Activated T-helper 2 cell treated with anti-CD3 and anti-CD28 coated beads, Interferon-gamma antibody, Interleukin-2, Interleukin-4, amounts not matched to agents 10 μg/mL and 5 μg/mL and 100 μg/mL, durations not matched to agents 14 hours and 24 hours and 36 hours (primary cell): ENCODE results near the gene LRRC61. TPM values are rescaled to one million over a fixed set of nuclear protein-coding genes. Genes with fewer than 3 reads are reported as not detected.
"Not testable (repeated sequence)": the region's sequence is repeated elsewhere in the genome, so short reads cannot be mapped to it uniquely, and the experiment has no call there.

Source experiments
- DNase-seq: peaks from one replicate; pipeline ENCODE4 v3.0.0; 2021; ENCODE audit warnings: low spot score
- H3K27ac Mint-ChIP-seq: one replicate; pipeline ENCODE4 v1.8.0; 2021; ENCODE audit warnings: mixed read lengths
- H3K27me3 Mint-ChIP-seq: one replicate; pipeline ENCODE4 v1.8.0; 2021; ENCODE audit warnings: low read depth, mixed read lengths
- H3K36me3 Mint-ChIP-seq: one replicate; pipeline ENCODE4 v1.8.0; 2021; ENCODE audit warnings: low read depth, mixed read lengths
- H3K4me1 Mint-ChIP-seq: one replicate; pipeline ENCODE4 v1.8.0; 2021; ENCODE audit warnings: low read depth, mixed read lengths
- H3K4me3 Mint-ChIP-seq: one replicate; pipeline ENCODE4 v1.8.0; 2021; ENCODE audit warnings: low read depth, mild to moderate bottlenecking, moderate library complexity, mixed read lengths
- H3K9me3 Mint-ChIP-seq: one replicate; pipeline ENCODE4 v1.8.0; 2021; ENCODE audit warnings: mixed read lengths
- intact Hi-C: fragments of 100-400 bp; cut with micrococcal nuclease; formaldehyde crosslinking; loops from one replicate; pipeline ENCODE4 v1.15.1; 2023
- total RNA-seq: library from RNA; stranded (reverse); gene quantifications from 2 replicates; pipeline ENCODE4 v1.2.3, GENCODE V29; 2022

Gene LRRC61
- total RNA-seq, 1 donor from 2014 or later = 25.8 TPM

DNA sequence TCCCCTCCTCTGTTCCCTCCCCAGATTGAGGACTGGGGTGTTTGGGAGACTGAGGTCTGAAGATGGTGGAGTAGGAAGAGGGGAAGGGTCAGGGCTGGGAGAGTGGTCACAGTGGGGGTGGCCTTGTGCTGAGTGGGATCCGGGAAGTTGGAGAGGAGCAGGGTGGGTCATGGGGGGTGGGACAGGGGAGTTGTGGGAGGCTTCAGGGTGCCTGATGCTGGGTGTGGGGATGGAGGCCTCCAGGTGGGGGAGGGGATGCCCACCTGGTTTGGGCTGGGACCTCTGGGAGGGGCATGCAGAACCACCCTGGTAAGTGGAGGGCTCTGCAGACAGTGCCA lies 58.6 kb downstream of the LRRC61 start:
- H3K4me3 Mint-ChIP-seq = no peak overlapping the region
- H3K36me3 Mint-ChIP-seq = peaks cover 12% of the 10 kb centered on the region
- intact Hi-C loops = no loop called here
- H3K4me1 Mint-ChIP-seq = peaks cover 33% of the 10 kb centered on the region
- no peak for DNase-seq
- no peak overlapping the region for H3K27ac Mint-ChIP-seq
- H3K9me3 Mint-ChIP-seq = no peaks in the 10 kb centered on the region
- H3K27me3 Mint-ChIP-seq = no peaks in the 10 kb centered on the region

DNA sequence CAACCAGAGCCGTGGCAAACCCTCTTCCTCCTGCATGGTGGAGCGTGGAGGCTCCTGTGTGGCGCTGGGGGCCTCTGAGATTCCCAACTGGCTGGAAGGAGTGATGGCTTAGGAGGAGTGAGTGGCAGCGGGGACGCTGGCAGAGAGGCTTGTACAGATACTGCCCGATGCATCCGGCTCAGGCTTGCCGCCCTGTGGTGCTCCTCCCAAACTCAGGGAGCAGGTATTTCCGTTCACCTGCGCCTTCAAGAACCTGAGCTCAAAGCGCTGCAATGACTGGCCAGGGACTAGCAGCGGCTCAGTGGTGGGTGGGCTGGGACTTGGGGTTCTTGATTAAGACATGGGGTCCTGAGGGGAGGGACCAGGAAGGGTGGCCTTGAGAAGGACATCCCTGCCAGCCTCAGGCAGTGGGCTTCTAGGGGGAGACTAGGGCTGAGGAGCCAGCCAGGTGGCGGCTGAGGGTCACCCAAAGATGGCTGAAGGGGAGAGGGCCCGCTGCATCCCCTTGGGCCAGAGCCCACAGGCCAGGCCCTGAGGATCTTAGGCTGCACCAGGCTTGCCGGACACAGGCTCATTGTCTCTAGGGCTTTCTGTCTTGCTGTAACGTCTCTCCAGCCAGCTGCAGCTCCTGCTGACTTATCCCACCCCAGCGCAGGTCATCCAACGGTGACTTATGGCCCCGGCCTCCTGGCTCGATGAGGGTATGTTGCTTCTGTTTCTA lies 59.1 kb downstream of the LRRC61 start:
- no peaks in the 10 kb centered on the region for H3K27me3 Mint-ChIP-seq
- intact Hi-C loops = no loop called here
- DNase-seq = no peak
- no peaks in the 10 kb centered on the region for H3K9me3 Mint-ChIP-seq
- H3K4me1 Mint-ChIP-seq = peaks cover 30% of the 10 kb centered on the region
- H3K36me3 Mint-ChIP-seq = peaks cover 17% of the 10 kb centered on the region
- no peak overlapping the region for H3K27ac Mint-ChIP-seq
- H3K4me3 Mint-ChIP-seq = no peak overlapping the region

DNA sequence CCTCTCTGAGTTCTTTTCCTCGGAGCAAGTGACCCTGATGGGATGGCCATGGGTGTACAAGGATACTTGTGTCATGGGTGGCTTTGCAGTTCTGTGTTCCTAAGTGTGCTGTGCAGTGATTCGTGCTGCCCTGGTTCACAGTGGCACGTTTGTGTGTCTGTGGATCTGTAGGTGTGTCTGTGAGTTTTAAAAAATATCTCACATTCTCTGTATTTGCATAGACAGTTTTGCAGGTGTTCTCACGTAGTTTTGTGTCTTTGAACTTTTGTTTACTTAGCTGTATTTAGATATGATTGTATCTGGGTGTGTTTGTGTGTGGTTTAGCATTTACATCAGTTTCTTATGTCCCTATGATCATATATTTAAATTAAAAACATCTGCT lies 59.7 kb downstream of the LRRC61 start:
- no peak for DNase-seq
- Mint-ChIP-seq H3K9me3 (no peaks in the 10 kb centered on the region), H3K27ac (no peak overlapping the region), H3K36me3 (peaks cover 17% of the 10 kb centered on the region), H3K4me3 (no peak overlapping the region), H3K4me1 (peaks cover 24% of the 10 kb centered on the region), H3K27me3 (no peaks in the 10 kb centered on the region)
- intact Hi-C loops = no loop called here

DNA sequence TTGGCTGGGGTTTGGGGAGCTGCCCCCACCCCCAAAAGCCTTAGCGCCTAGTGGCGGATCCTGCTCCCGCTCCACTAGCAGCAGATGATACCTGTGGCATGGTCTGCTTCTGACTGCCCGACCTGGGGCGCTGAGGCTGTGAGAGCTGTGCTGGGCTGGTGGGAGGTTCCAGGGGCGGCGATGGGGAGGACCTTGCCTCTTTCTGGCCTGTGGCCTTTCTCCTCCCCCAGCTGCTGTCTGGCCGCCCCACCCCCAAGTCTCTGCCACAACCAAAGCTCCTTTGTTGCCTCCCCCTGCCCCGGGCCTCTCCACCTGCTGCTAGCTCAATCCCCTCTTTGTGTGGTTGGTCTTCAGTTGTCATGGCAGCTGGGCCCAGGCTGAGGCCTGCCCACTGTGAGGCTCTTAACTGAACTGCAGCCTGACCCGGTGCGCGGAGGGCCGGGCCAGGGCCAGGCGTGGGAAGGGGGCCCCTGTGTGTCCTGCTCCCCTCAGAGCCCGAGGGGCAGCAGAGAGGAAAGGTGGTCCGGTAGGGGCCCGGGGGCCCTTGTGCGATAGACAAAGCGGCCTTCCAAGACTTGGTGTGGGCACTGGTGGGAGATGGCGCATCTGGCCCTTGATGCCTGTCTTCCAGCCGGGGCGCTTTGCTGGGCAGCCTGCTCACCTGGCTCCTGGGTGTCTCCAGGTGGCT lies 60.7 kb downstream of the LRRC61 start:
- Mint-ChIP-seq H3K4me3 (no peak overlapping the region), H3K27ac (no peak overlapping the region), H3K4me1 (peaks cover 19% of the 10 kb centered on the region), H3K27me3 (no peaks in the 10 kb centered on the region), H3K9me3 (no peaks in the 10 kb centered on the region), H3K36me3 (peaks cover 17% of the 10 kb centered on the region)
- no peak for DNase-seq
- intact Hi-C loops = no loop called here

DNA sequence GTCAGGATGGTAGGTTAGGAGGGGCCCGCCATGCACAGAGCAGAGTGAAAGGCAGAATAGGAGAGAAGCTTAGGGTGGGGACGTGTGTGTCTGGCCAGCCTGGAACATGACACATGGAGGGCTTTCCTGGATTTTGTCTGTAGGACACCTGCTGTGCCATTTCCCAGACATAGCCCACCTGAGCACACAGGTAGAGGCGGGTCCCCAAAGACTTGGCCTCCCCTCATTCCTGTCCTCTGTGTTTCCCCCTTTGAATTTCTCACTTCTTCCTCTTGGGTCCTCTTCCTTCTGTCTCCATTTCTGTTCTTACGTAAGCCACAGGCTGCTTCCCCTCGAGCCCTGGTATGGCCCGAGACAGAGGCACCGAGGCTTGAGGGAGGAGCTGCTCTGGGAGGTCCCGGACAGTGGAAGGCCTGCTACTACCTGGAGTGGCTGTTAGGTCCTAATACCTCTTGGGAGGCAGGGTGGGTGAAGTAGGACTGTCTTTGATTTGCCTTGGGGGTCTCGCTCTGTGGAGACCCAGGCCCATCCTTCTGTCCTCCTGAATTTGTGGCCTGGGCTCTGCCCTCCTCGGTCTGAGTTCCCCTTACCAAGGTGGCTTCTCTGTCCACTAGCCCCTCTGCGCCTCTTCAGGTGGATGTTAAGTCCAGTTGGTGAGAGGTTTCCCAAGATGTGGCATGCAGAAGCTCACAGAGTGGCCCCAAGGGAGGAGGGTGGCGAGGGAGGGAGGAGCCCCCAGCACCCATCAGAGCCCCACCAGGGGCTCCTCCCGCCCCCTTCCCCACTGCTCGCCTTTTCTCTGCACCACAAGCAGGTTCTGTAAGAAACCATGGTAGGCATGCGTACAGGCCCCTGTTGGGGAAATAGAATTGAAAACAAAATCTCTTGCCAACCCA lies 61.5 kb downstream of the LRRC61 start:
- Mint-ChIP-seq H3K4me1 (peaks cover 22% of the 10 kb centered on the region), H3K4me3 (no peak overlapping the region), H3K27me3 (no peaks in the 10 kb centered on the region), H3K9me3 (no peaks in the 10 kb centered on the region), H3K27ac (no peak overlapping the region), H3K36me3 (peaks cover 17% of the 10 kb centered on the region)
- intact Hi-C loops = no loop called here
- no peak for DNase-seq

DNA sequence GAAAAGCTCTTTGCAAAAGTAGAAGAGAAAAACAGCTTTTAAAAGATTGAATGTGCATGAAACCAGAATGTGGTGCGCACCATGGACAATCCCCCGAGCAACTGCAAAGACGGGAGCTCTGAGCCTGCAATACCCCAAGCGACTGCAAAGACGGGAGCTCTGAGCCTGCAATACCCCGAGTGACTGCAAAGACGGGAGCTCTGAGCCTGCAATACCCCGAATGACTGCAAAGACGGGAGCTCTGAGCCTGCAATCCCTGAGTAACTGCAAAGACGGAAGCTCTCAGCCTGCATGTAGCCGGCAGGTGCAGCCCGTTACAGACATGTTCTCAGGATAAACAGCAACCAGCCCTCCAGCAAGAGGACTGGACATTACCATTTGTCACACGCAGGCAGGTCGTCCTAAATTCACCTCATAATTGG lies 62.2 kb downstream of the LRRC61 start:
- H3K9me3 Mint-ChIP-seq = no peaks in the 10 kb centered on the region
- no peak overlapping the region for H3K27ac Mint-ChIP-seq
- intact Hi-C loops = no loop called here
- peaks cover 16% of the 10 kb centered on the region for H3K4me1 Mint-ChIP-seq
- DNase-seq = no peak
- no peak overlapping the region for H3K4me3 Mint-ChIP-seq
- H3K27me3 Mint-ChIP-seq = no peaks in the 10 kb centered on the region
- H3K36me3 Mint-ChIP-seq = peaks cover 17% of the 10 kb centered on the region

DNA sequence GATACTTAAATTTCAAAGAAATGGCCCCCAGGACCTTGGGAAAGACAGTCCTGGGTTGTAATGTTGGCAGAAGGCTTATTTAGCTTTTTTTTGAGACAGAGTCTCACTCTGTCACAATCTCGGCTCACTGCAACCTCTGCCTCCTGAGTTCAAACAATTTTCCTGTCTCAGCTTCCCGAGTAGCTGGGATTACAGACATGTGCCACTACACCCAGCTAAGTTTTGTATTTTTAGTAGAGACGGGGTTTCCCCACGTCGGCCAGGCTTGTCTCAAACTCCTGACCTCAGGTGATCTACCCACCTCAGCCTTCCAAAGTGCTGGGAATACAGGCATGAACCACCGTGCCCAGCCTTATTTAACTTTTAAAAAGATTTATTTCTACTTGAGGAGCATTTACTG lies 62.7 kb downstream of the LRRC61 start:
- Mint-ChIP-seq H3K36me3 (peaks cover 21% of the 10 kb centered on the region), H3K4me1 (peaks cover 14% of the 10 kb centered on the region)
- H3K27ac Mint-ChIP-seq, H3K27me3 Mint-ChIP-seq, H3K9me3 Mint-ChIP-seq, intact Hi-C loops, DNase-seq, H3K4me3 Mint-ChIP-seq: not testable (repeated sequence)

Other genes with a start within 250 kb of the LRRC61 start
- 7.0 and 7.9 TPM in 2 replicates for gene ACTR3C, start 190 bp downstream of the LRRC61 start, total RNA-seq
- not detected in 2 replicates for gene RARRES2, start 18.3 kb downstream of the LRRC61 start, total RNA-seq
- gene REPIN1, start 45.5 kb downstream of the LRRC61 start, total RNA-seq = 81.5 and 82.2 TPM in 2 replicates
- 4.5 and 5.5 TPM in 2 replicates for gene ZNF775, start 56.0 kb downstream of the LRRC61 start, total RNA-seq
- gene GIMAP8, start 127.3 kb downstream of the LRRC61 start, total RNA-seq = 6.1 and 7.0 TPM in 2 replicates
- 22.6 and 24.1 TPM in 2 replicates for gene GIMAP7, start 191.5 kb downstream of the LRRC61 start, total RNA-seq
- gene GIMAP4, start 244.0 kb downstream of the LRRC61 start, total RNA-seq = 36.7 and 39.1 TPM in 2 replicates